OCI-LY3 (cell line): ENCODE measurements around the gene GUCY1A1.

ENCODE experiments used
- H2AFZ ChIP-seq: fragments of 200-600, 300-600 bp; shearing (Covaris generic); 2 replicates; pipeline ENCODE4 v1.6.0; 2014; ENCODE audit warnings: antibody characterized with exemption, low read depth, low read length
- H3K27ac ChIP-seq: fragments of 200-600, 300-600 bp; sonication (generic); 2 replicates; pipeline ENCODE4 v1.5.1; 2014; ENCODE audit warnings: mild to moderate bottlenecking, low read length, moderate library complexity, mixed read lengths
- H3K27me3 ChIP-seq: fragments of 200-600, 300-600 bp; sonication (generic); 2 replicates; pipeline ENCODE4 v1.6.1; 2014; ENCODE audit warnings: low read depth, low read length, mixed read lengths
- H3K36me3 ChIP-seq: fragments of 200-600, 300-600 bp; sonication (generic); replicated peaks from 2 replicates; pipeline ENCODE3; 2014; ENCODE audit warnings: low read depth, low read length, mixed read lengths
- H3K4me1 ChIP-seq: fragments of 300-600, 200-600 bp; sonication (generic); 2 replicates; pipeline ENCODE4 v1.6.1; 2014; ENCODE audit warnings: low read length, mixed read lengths
- H3K4me2 ChIP-seq: fragments of 200-600, 300-600 bp; sonication (generic); 2 replicates; pipeline ENCODE4 v1.6.1; 2014; ENCODE audit warnings: low read length, mixed read lengths
- H3K4me3 ChIP-seq: fragments of 300-600, 200-600 bp; sonication (generic); 2 replicates; pipeline ENCODE4 v1.5.1; 2014; ENCODE audit warnings: antibody characterized with exemption, mild to moderate bottlenecking, low read length, moderate library complexity
- H3K79me2 ChIP-seq: fragments of 300-600, 200-600 bp; shearing (Covaris generic); 2 replicates; pipeline ENCODE4 v1.6.1; 2014; ENCODE audit warnings: mild to moderate bottlenecking, low read length, mixed read lengths
- H3K9ac ChIP-seq: fragments of 300-600, 200-600 bp; shearing (Covaris generic); 2 replicates; pipeline ENCODE4 v1.6.0; 2014; ENCODE audit warnings: mild to moderate bottlenecking, low read length, moderate library complexity
- H3K9me3 ChIP-seq: fragments of 200-600, 300-600 bp; shearing (Covaris generic); 2 replicates; pipeline ENCODE4 v1.6.1; 2014; ENCODE audit warnings: low read length, mixed read lengths; ENCODE audit not compliant: insufficient read depth
- H4K20me1 ChIP-seq: fragments of 200-600, 300-600 bp; sonication (generic); 2 replicates; pipeline ENCODE4 v1.6.1; 2016; ENCODE audit warnings: low read length, mixed read lengths; ENCODE audit not compliant: insufficient read depth
- CTCF ChIP-seq: fragments of 200-600, 300-600 bp; sonication (generic); IDR thresholded peaks from 2 replicates; pipeline ENCODE4 v1.5.1; 2014; ENCODE audit warnings: antibody characterized with exemption, low read length, low read depth
- EZH2phosphoT487 ChIP-seq: fragments of 200-600 bp; shearing (Covaris generic); IDR thresholded peaks from 2 replicates; pipeline ENCODE4 v1.6.1; 2018; ENCODE audit warnings: antibody characterized with exemption, mixed run types, low read depth

Gene GUCY1A1

GRCh38 chr4:155687380-155687982 is 20.8 kb downstream of the GUCY1A1 start:
- no peak overlapping the region for H3K4me2 ChIP-seq
- TF ChIP-seq EZH2phosphoT487 (no peak), CTCF (no peak)
- H3K27me3 ChIP-seq: no peaks in the 10 kb centered on the region
- H3K27ac ChIP-seq: no peak overlapping the region
- no peak overlapping the region for H3K4me3 ChIP-seq
- no peaks in the 10 kb centered on the region for H4K20me1 ChIP-seq
- no peaks in the 10 kb centered on the region for H3K79me2 ChIP-seq
- H2AFZ ChIP-seq: no peak overlapping the region
- no peaks in the 10 kb centered on the region for H3K36me3 ChIP-seq
- H3K9me3 ChIP-seq: no peaks in the 10 kb centered on the region
- H3K4me1 ChIP-seq: no peaks in the 10 kb centered on the region
- no peak overlapping the region for H3K9ac ChIP-seq

- Histone ChIP-seq H3K27me3 (no peaks in the 10 kb centered on the region), H3K36me3 (no peaks in the 10 kb centered on the region), H4K20me1 (no peaks in the 10 kb centered on the region), H3K4me2 (no peak overlapping the region), H3K79me2 (no peaks in the 10 kb centered on the region), H3K4me1 (no peaks in the 10 kb centered on the region), H2AFZ (no peak overlapping the region), H3K4me3 (no peak overlapping the region), H3K27ac (no peak overlapping the region), H3K9ac (no peak overlapping the region), H3K9me3 (no peaks in the 10 kb centered on the region)
- TF ChIP-seq CTCF (no peak), EZH2phosphoT487 (no peak)
These were observed 21.6 kb downstream of the GUCY1A1 start for GRCh38 chr4:155688211-155688610.

- Histone ChIP-seq H3K9me3 (no peaks in the 10 kb centered on the region), H3K4me3 (no peak overlapping the region), H3K4me2 (no peak overlapping the region), H4K20me1 (no peaks in the 10 kb centered on the region), H3K36me3 (no peaks in the 10 kb centered on the region), H3K27ac (no peak overlapping the region), H2AFZ (no peak overlapping the region), H3K4me1 (no peaks in the 10 kb centered on the region), H3K9ac (no peak overlapping the region), H3K79me2 (no peaks in the 10 kb centered on the region), H3K27me3 (no peaks in the 10 kb centered on the region)
- TF ChIP-seq CTCF (no peak), EZH2phosphoT487 (no peak)
These were observed 22.2 kb downstream of the GUCY1A1 start for GRCh38 chr4:155688860-155689259.

- Histone ChIP-seq H3K4me1 (no peaks in the 10 kb centered on the region), H3K79me2 (no peaks in the 10 kb centered on the region), H3K27me3 (no peaks in the 10 kb centered on the region), H3K36me3 (no peaks in the 10 kb centered on the region), H3K4me3 (no peak overlapping the region), H3K27ac (no peak overlapping the region), H3K9ac (no peak overlapping the region), H2AFZ (no peak overlapping the region), H4K20me1 (no peaks in the 10 kb centered on the region), H3K9me3 (no peaks in the 10 kb centered on the region), H3K4me2 (no peak overlapping the region)
- TF ChIP-seq EZH2phosphoT487: no peak
- TF ChIP-seq CTCF: no peak
These were observed 23.6 kb downstream of the GUCY1A1 start for GRCh38 chr4:155690044-155690837.
